ENCODE results near the gene WDR59.

WDR59 gene

GRCh38 chr16:74942566-74942965 lies 42.4 kb downstream of the WDR59 start:
- H3K4me3 ChIP-seq (ENCODE audit: low read depth, low read length), result no peak overlapping the region
- no peak for TF ChIP-seq CTCF (conservative IDR thresholded peaks at IDR 0.05; ENCODE audit: low read depth, low read length)
- no peak for DNase-seq (ENCODE audit: low read depth)

- TF ChIP-seq CTCF (conservative IDR thresholded peaks at IDR 0.05; ENCODE audit: low read depth, low read length), result no peak
- H3K4me3 ChIP-seq (ENCODE audit: low read depth, low read length), result no peak overlapping the region
- no peak for DNase-seq (ENCODE audit: low read depth)
These were observed 45.2 kb downstream of the WDR59 start for GRCh38 chr16:74939688-74940087.

- H3K4me3 ChIP-seq (ENCODE audit: low read depth, low read length), result no peak overlapping the region
- TF ChIP-seq CTCF (conservative IDR thresholded peaks at IDR 0.05; ENCODE audit: low read depth, low read length), result peak; percentile 10
- peak; percentile 95 for DNase-seq (ENCODE audit: low read depth)
These were observed 47.9 kb downstream of the WDR59 start for GRCh38 chr16:74936902-74937560.

GRCh38 chr16:74931445-74931844 lies 53.5 kb downstream of the WDR59 start:
- no peak for TF ChIP-seq CTCF (conservative IDR thresholded peaks at IDR 0.05; ENCODE audit: low read depth, low read length)
- DNase-seq (ENCODE audit: low read depth), result peak; percentile 16
- H3K4me3 ChIP-seq (ENCODE audit: low read depth, low read length), result no peak overlapping the region

- DNase-seq (ENCODE audit: low read depth), result no peak
- H3K4me3 ChIP-seq (ENCODE audit: low read depth, low read length), result no peak overlapping the region
- no peak for TF ChIP-seq CTCF (conservative IDR thresholded peaks at IDR 0.05; ENCODE audit: low read depth, low read length)
These were observed 55.3 kb downstream of the WDR59 start for GRCh38 chr16:74929636-74930035.

- no peak for DNase-seq (ENCODE audit: low read depth)
- H3K4me3 ChIP-seq (ENCODE audit: low read depth, low read length), result no peak overlapping the region
- TF ChIP-seq CTCF (conservative IDR thresholded peaks at IDR 0.05; ENCODE audit: low read depth, low read length), result no peak
These were observed 58.1 kb downstream of the WDR59 start for GRCh38 chr16:74926805-74927204.

GRCh38 chr16:74923766-74924460 lies 61.0 kb downstream of the WDR59 start:
- TF ChIP-seq CTCF (conservative IDR thresholded peaks at IDR 0.05; ENCODE audit: low read depth, low read length), result no peak
- no peak overlapping the region for H3K4me3 ChIP-seq (ENCODE audit: low read depth, low read length)
- DNase-seq (ENCODE audit: low read depth), result no peak

Data from choroid plexus epithelial cell (primary cell).